BE2C (cell line): ENCODE measurements around the gene ZNF148.

ENCODE experiments used
- DNase-seq: peaks from one replicate; pipeline ENCODE4 v3.0.0-alpha.2; 2020
- H3K27me3 ChIP-seq: fragments of 250-450 bp; sonication (Bioruptor Pico); 2 replicates; pipeline ENCODE4 v1.5.1; 2020; ENCODE audit warnings: mild to moderate bottlenecking
- H3K36me3 ChIP-seq: fragments of 250-450 bp; sonication (Bioruptor Pico); 2 replicates; pipeline ENCODE4 v1.5.1; 2020; ENCODE audit warnings: mild to moderate bottlenecking
- H3K4me1 ChIP-seq: fragments of 250-450 bp; sonication (Bioruptor Pico); 2 replicates; pipeline ENCODE4 v1.5.1; 2020
- H3K4me3 ChIP-seq: 2 replicates; pipeline ENCODE4 v1.5.1; 2011; ENCODE audit warnings: low read depth, low read length
- H3K9me3 ChIP-seq: fragments of 250-450 bp; sonication (Bioruptor Pico); 2 replicates; pipeline ENCODE4 v1.5.1; 2020
- TF ChIP-seq, protein P1 (sequence below): IDR thresholded peaks from 2 replicates; pipeline ENCODE4 v1.5.1; 2012; ENCODE audit warnings: mild to moderate bottlenecking, low read depth, low read length

Gene ZNF148

DNA sequence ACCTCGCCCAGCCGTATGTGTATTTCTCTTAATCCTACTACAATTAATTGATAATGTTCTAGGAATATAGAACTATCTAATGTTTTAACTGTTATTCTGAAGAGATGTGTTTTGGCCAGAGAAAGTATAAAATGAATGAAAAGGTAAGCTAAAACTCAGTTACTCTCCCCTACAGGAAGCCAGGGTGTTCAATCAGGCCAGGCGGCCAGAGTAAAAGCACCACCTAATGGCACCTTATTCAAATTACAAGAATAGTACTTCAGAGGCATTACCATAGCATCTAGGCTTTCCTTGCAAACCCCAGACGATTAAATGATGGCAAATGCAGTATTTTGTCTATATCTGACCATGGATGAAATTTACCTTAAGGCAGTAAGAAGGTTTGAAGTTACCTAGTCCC is 172.9 kb downstream of the ZNF148 start:
- no peaks in the 10 kb centered on the region; the same call in 1 of the 2 replicates for H3K4me1 ChIP-seq
- H3K27me3 ChIP-seq = no peaks in the 10 kb centered on the region
- H3K36me3 ChIP-seq = no peaks in the 10 kb centered on the region
- TF ChIP-seq, protein P1, sequence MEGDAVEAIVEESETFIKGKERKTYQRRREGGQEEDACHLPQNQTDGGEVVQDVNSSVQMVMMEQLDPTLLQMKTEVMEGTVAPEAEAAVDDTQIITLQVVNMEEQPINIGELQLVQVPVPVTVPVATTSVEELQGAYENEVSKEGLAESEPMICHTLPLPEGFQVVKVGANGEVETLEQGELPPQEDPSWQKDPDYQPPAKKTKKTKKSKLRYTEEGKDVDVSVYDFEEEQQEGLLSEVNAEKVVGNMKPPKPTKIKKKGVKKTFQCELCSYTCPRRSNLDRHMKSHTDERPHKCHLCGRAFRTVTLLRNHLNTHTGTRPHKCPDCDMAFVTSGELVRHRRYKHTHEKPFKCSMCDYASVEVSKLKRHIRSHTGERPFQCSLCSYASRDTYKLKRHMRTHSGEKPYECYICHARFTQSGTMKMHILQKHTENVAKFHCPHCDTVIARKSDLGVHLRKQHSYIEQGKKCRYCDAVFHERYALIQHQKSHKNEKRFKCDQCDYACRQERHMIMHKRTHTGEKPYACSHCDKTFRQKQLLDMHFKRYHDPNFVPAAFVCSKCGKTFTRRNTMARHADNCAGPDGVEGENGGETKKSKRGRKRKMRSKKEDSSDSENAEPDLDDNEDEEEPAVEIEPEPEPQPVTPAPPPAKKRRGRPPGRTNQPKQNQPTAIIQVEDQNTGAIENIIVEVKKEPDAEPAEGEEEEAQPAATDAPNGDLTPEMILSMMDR = peak; percentile 42
- no peak for DNase-seq
- H3K4me3 ChIP-seq = no peak overlapping the region
- no peaks in the 10 kb centered on the region for H3K9me3 ChIP-seq

DNA sequence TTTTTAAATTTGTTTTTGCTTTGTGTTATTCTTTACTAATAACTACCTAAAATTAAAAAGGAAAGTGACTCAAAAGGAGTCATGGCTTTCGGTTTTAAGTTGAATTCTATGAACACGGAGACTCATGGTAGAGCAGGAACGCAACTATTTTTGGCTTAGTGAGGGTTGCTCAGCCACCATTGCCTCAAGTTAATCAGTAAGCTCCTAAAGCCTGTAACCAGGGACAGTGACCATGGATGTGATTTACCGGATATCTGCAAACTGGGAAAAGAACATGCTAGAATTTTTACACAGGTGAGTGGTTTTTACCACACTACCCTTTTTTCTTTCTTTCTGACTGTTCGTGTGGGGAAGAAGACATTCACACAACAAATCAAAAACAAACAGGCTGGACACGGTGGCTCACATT is 174.4 kb downstream of the ZNF148 start:
- TF ChIP-seq, protein P1 = no peak
- Histone ChIP-seq H3K36me3 (no peaks in the 10 kb centered on the region), H3K9me3 (no peaks in the 10 kb centered on the region), H3K27me3 (no peaks in the 10 kb centered on the region), H3K4me1 (no peaks in the 10 kb centered on the region; the same call in 1 of the 2 replicates), H3K4me3 (no peak overlapping the region)
- DNase-seq = no peak

DNA sequence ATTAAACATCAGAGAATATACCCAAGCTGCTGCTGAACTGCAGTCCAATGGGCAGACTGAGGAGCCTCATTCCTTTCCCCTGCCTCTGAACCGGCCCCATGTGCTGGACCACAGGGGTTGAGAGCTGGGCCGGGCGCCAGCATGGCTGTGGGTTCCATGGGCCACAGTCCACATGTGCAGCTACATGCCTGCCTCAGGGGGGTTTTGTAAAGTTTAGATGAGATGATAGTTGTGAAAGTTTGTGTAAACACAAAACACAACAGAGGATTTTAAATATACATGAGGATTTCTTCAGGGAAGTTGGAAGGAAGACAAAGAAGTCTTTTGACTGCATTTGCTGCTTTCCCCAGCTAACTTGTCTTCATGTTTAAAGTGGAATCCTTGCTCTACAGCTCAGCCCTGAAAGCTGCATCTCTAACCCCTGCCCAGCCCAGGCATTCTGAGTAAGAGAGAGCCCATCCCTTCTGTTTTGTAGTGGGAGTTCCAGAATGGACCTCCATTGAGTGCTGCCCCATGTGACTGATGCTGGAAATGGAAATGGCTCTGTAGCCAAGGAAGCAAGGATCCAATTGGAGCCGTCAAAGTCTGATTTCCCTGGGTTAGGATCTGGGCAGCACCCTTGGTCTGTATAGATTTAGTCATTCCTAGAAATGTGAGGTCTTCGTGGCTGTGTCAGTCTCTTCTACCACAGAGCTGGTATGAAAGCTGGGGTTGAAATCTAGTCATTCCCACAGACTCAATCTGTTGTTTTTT is 180.1 kb downstream of the ZNF148 start:
- DNase-seq = no peak
- Histone ChIP-seq H3K36me3 (no peaks in the 10 kb centered on the region), H3K4me1 (no peaks in the 10 kb centered on the region), H3K4me3 (no peak overlapping the region), H3K9me3 (no peaks in the 10 kb centered on the region), H3K27me3 (no peaks in the 10 kb centered on the region)
- TF ChIP-seq, protein P1 = peak; percentile 12; the same call in 1 of the 2 replicates

DNA sequence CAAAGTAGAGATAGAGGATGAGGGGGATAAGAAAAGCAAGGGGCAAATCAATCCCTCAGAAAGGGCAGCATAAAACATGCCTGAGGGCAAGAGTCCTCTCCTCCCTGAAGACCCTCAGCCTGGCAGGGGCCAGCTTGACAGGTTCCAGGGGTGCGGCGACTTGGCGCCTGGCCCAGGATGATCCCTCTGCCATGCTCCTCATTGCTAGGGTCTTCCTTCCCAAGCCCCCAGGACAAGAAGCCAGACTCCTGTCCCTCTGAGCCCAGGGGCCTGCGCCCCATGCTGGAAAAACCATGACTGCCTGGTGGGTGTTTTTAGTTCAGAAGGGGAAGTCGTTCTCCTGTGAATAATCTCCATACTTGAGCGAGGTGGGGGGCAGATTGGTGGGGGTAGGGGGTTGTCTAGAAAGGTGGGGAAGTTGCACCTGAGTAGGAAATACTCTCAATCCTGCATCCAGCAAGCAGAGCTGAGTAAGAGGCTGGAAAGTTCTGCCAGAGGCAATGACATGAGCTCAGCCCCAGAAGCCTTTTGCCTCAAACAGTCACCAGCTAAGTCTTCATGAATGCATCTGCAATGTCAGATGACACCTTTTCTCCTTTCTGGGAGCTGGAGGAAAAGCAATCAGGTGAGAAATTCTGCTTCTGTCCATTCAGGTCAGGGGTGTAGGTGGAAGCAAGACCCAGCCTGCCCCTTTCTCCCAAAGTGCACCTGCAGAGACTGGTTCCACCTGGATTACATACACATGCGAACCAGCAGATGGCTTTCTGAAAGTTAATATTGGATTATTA is 180.9 kb downstream of the ZNF148 start:
- Histone ChIP-seq H3K9me3 (no peaks in the 10 kb centered on the region), H3K4me3 (no peak overlapping the region), H3K36me3 (no peaks in the 10 kb centered on the region), H3K27me3 (no peaks in the 10 kb centered on the region), H3K4me1 (no peaks in the 10 kb centered on the region)
- TF ChIP-seq, protein P1 = no peak
- DNase-seq = no peak

DNA sequence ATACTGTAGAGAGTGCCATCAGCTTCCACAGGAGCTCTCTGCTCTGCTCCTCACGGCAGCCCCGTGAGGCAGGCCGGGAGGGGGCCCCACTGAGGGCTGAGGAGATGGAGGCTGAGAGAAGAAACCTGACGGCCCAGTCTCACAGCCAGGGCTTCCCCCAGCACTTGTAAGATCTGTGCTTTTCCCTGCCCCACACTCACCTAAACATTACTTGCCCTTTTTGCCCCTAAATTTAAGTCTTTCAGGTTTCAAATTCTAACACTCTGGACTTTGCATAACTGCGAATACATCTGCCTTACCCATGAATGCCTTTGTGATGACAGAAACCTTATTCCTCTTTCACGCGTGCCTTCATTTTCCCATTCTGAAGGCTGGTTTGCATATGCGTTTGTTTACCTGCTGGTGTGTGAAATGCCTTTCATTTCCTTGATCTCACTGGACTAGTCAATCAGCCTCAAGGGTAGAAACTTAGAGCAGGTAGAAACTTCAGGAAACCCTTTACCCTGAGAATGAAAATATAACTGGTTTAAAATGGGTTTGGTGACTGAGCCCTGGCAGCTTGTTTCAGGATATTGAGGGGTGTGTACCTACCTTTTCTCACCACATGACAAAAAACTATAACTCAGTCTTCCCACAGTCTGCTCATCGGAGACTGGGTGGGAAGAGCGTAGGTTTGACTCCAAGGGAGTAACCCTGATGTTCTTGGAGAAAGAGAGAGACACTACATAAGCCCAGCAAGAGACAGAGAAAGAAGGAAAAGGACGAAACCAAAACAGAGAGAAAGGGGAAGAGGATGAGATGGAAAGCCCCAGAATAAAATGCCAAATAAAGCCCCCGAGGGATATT is 182.7 kb downstream of the ZNF148 start:
- Histone ChIP-seq H3K27me3 (no peaks in the 10 kb centered on the region), H3K4me1 (no peaks in the 10 kb centered on the region), H3K4me3 (no peak overlapping the region), H3K36me3 (no peaks in the 10 kb centered on the region), H3K9me3 (no peaks in the 10 kb centered on the region)
- TF ChIP-seq, protein P1 = no peak
- no peak for DNase-seq
